ENCODE results near the gene ZFP69B.
A peak's percentile ranks its signal among the peaks of the same experiment; 100 is the strongest.

Gene ZFP69B

GRCh38 chr1:40449684-40450494 lies at the start of gene ZFP69B:
Gene ZFP69B (plus strand): TSS chr1:40450476. CDS start chr1:40450962, 486 bp downstream.
- peaks cover 49% of the 10 kb centered on the region for H3K36me3 Mint-ChIP-seq (ENCODE audit: low read depth)
- peak; percentile 70 for ATAC-seq

DNA sequence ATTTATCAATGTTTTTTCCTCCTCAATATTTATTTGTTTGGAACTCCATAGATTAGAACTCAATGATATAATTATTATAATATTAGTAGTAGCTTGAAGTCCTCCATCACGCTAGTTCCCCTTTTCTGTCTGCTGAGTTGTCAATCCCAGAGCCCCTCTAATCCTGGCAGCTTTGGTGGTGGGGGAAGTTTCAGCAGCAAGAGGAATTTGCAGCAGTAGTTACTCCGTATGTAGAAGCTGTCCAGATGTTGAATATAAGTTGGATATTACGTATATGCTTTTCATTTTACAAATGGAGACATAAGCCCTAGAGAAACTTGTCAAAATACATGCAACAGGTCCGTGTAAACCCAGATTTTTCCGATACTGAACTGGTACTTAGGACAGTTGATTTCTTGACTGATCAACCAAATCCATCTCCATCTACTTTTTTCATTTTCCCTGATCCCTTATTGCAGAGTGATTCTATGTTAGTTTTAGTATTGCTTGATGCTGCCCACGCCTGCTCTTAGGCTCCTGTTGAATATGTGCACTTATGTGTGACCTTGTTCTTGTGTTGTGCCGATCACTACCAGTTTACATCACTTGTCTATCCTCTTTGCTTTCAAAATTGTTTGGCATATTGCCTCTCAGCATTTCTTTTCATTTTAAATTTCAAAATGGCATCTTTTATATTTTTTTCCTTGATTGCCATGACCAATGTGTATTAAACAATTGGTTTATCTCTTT lies 48.6 kb upstream of the ZFP69B start:
- Mint-ChIP-seq H3K36me3 (ENCODE audit: low read depth) (peaks cover 35% of the 10 kb centered on the region), H3K4me3 (peak overlapping the region; percentile 55), H3K27me3 (no peaks in the 10 kb centered on the region), H3K9me3 (peaks cover 4% of the 10 kb centered on the region), H3K27ac (peak overlapping the region; percentile 84), H3K4me1 (peaks cover 85% of the 10 kb centered on the region)
- DNase-seq (no peak), ATAC-seq (no peak)

More at GRCh38 chr1:40449684-40450494, at the start of gene ZFP69B:
- Mint-ChIP-seq H3K4me1 (peaks cover 40% of the 10 kb centered on the region), H3K9me3 (peaks cover 52% of the 10 kb centered on the region), H3K27ac (peak within 1 kb of the TSS; percentile 94), H3K4me3 (peak within 1 kb of the TSS; percentile 86), H3K27me3 (no peaks in the 10 kb centered on the region)
- DNase-seq: peak; percentile 96

- Mint-ChIP-seq H3K27me3 (no peaks in the 10 kb centered on the region), H3K36me3 (ENCODE audit: low read depth) (peaks cover 37% of the 10 kb centered on the region), H3K27ac (peak overlapping the region; percentile 74), H3K4me1 (peaks cover 71% of the 10 kb centered on the region), H3K4me3 (peak overlapping the region; percentile 30), H3K9me3 (peaks cover 4% of the 10 kb centered on the region)
- ATAC-seq (no peak), DNase-seq (no peak)
Observed at GRCh38 chr1:40404670-40405462, 45.4 kb upstream of the ZFP69B start.

DNA sequence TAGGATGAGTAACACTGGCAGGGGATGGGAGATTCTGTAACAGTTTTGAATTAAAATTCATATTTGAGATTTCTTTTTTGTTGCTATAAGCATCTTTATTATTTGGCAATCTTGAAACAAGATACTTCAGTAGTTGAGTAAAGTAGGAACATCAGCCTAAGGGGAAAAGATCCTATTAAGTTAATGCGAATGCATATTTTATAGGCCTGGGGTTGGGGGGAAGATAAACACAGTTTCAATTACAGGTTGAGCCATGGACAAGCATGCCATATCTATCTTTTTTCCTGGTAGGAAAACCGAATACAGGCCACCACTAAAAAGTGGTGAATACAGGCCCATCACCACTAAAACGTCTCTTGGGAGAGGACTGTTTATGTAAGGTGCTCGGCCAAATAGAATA lies 44.5 kb upstream of the ZFP69B start:
- no peaks in the 10 kb centered on the region for H3K9me3 Mint-ChIP-seq
- H3K4me3 Mint-ChIP-seq: no peak overlapping the region
- H3K27me3 Mint-ChIP-seq: no peaks in the 10 kb centered on the region
- ATAC-seq: no peak
- H3K4me1 Mint-ChIP-seq: peaks cover 61% of the 10 kb centered on the region
- no peak for DNase-seq
- H3K27ac Mint-ChIP-seq: peak overlapping the region; percentile 14
- H3K36me3 Mint-ChIP-seq (ENCODE audit: low read depth): peaks cover 32% of the 10 kb centered on the region

GRCh38 chr1:40407453-40407852 lies 42.8 kb upstream of the ZFP69B start:
- Mint-ChIP-seq H3K4me1 (peaks cover 50% of the 10 kb centered on the region), H3K27me3 (no peaks in the 10 kb centered on the region), H3K36me3 (ENCODE audit: low read depth) (peaks cover 38% of the 10 kb centered on the region)

GRCh38 chr1:40409467-40409866 lies 40.8 kb upstream of the ZFP69B start:
- Mint-ChIP-seq H3K4me1 (peaks cover 49% of the 10 kb centered on the region), H3K36me3 (ENCODE audit: low read depth) (peaks cover 52% of the 10 kb centered on the region), H3K27me3 (no peaks in the 10 kb centered on the region), H3K9me3 (no peaks in the 10 kb centered on the region), H3K27ac (no peak overlapping the region), H3K4me3 (no peak overlapping the region)
- ATAC-seq (no peak), DNase-seq (no peak)

More at GRCh38 chr1:40407453-40407852, 42.8 kb upstream of the ZFP69B start:
- Mint-ChIP-seq H3K27ac (no peak overlapping the region), H3K4me3 (no peak overlapping the region), H3K9me3 (no peaks in the 10 kb centered on the region)
- DNase-seq (no peak), ATAC-seq (no peak)

- no peak for DNase-seq
- no peaks in the 10 kb centered on the region for H3K9me3 Mint-ChIP-seq
- no peak for ATAC-seq
- H3K36me3 Mint-ChIP-seq (ENCODE audit: low read depth): peaks cover 68% of the 10 kb centered on the region
- H3K4me1 Mint-ChIP-seq: peaks cover 44% of the 10 kb centered on the region
- H3K27me3 Mint-ChIP-seq: no peaks in the 10 kb centered on the region
- H3K27ac Mint-ChIP-seq: no peak overlapping the region
- no peak overlapping the region for H3K4me3 Mint-ChIP-seq
Observed at GRCh38 chr1:40411294-40411693, 39.0 kb upstream of the ZFP69B start.

DNA sequence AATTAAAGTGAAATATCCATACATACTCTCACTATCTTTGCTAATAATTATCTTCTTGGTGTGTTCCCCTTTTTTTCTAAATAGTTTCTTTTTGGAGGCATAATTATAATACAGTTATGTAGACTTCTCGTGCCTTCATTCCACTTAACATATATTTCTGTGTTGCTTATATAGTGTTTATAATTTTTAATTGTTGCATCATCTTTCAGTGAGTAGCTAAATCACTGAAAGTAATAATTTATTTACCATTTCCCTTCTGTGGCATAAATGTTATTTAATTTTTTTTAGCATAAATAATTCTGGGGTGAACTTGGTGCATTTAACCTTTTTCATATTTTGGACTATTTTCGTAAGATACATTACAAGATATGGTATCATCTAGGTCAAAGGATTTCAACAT lies 38.4 kb upstream of the ZFP69B start:
- Mint-ChIP-seq H3K4me1 (peaks cover 43% of the 10 kb centered on the region), H3K36me3 (ENCODE audit: low read depth) (peaks cover 71% of the 10 kb centered on the region), H3K4me3 (no peak overlapping the region), H3K27ac (peak overlapping the region; percentile 32), H3K27me3 (no peaks in the 10 kb centered on the region), H3K9me3 (no peaks in the 10 kb centered on the region)
- no peak for DNase-seq
- no peak for ATAC-seq

GRCh38 chr1:40413527-40414252 lies 36.6 kb upstream of the ZFP69B start:
- Mint-ChIP-seq H3K27me3 (no peaks in the 10 kb centered on the region), H3K4me1 (peaks cover 33% of the 10 kb centered on the region), H3K27ac (peak overlapping the region; percentile 23), H3K36me3 (ENCODE audit: low read depth) (peaks cover 81% of the 10 kb centered on the region), H3K4me3 (no peak overlapping the region), H3K9me3 (no peaks in the 10 kb centered on the region)
- DNase-seq (no peak), ATAC-seq (no peak)

- H3K27ac Mint-ChIP-seq: no peak overlapping the region
- DNase-seq (no peak), ATAC-seq (peak; percentile 36)
- H3K9me3 Mint-ChIP-seq: no peaks in the 10 kb centered on the region
- peaks cover 81% of the 10 kb centered on the region for H3K36me3 Mint-ChIP-seq (ENCODE audit: low read depth)
- H3K4me1 Mint-ChIP-seq: peaks cover 31% of the 10 kb centered on the region
- H3K4me3 Mint-ChIP-seq: no peak overlapping the region
- H3K27me3 Mint-ChIP-seq: no peaks in the 10 kb centered on the region
Observed at GRCh38 chr1:40414331-40414730, 35.9 kb upstream of the ZFP69B start.

DNA sequence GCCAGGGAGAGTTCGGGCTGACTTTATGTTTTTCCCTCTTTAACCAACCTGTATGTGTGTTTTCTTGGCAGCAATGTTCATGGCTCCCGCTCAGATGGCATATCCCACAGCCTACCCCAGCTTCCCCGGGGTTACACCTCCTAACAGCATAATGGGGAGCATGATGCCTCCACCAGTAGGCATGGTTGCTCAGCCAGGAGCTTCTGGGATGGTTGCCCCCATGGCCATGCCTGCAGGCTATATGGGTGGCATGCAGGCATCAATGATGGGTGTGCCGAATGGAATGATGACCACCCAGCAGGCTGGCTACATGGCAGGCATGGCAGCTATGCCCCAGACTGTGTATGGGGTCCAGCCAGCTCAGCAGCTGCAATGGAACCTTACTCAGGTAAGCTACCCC lies 33.6 kb upstream of the ZFP69B start:
- Mint-ChIP-seq H3K4me1 (peaks cover 36% of the 10 kb centered on the region), H3K36me3 (ENCODE audit: low read depth) (peaks cover 87% of the 10 kb centered on the region), H3K4me3 (no peak overlapping the region), H3K9me3 (no peaks in the 10 kb centered on the region), H3K27ac (no peak overlapping the region), H3K27me3 (no peaks in the 10 kb centered on the region)
- no peak for ATAC-seq
- no peak for DNase-seq

DNA sequence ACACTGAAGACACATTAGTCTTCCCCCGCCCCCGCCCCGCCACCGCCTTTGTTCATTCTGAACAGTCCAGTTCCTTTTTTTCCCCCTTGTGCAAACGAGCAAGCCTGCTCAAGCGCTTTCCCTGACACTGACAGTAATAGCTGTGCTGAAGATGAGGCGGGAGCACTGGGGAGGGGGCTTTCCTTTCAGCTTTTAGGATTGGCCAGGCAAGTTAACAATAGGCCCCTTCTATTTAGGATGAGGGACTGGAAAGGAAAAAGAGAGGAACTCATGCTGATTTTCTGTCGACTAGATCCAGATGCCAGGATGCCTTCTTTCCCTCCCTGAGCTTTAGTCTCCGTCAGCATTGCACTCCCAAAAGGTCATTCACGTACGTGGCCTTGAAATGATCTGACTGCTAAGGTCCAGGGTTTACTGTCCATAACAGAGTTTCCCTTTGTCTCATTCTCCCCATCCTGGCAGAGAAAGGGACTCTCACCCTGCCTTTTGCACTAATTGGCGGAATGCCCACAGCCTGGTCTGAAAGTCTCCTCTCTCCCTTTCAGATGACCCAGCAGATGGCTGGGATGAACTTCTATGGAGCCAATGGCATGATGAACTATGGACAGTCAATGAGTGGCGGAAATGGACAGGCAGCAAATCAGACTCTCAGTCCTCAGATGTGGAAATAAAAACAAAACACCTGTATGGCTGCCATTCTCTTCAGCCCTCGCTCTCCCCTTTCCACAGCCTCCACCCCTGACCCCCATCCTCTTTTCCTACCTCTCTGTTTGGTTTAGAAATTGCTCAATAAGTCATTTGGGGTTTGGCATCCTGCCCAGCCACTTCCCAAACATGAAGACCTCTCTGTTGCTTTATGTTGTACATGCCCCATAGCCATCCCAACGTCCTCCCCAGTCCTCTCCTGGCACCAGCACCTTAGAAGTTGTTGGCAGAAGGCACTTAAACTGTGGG lies 28.6 kb upstream of the ZFP69B start:
- H3K36me3 Mint-ChIP-seq (ENCODE audit: low read depth): peaks cover 84% of the 10 kb centered on the region

GRCh38 chr1:40422630-40423263 lies 27.5 kb upstream of the ZFP69B start:
- peaks cover 74% of the 10 kb centered on the region for H3K36me3 Mint-ChIP-seq (ENCODE audit: low read depth)
- no peak for ATAC-seq
- DNase-seq: no peak
- H3K9me3 Mint-ChIP-seq: no peaks in the 10 kb centered on the region
- peaks cover 16% of the 10 kb centered on the region for H3K4me1 Mint-ChIP-seq
- H3K27me3 Mint-ChIP-seq: no peaks in the 10 kb centered on the region
- no peak overlapping the region for H3K4me3 Mint-ChIP-seq
- H3K27ac Mint-ChIP-seq: peak overlapping the region; percentile 19

More for the DNA sequence above, 28.6 kb upstream of the ZFP69B start:
- Mint-ChIP-seq H3K27me3 (no peaks in the 10 kb centered on the region), H3K27ac (peak overlapping the region; percentile 80), H3K4me3 (no peak overlapping the region), H3K4me1 (peaks cover 16% of the 10 kb centered on the region), H3K9me3 (no peaks in the 10 kb centered on the region)
- no peak for DNase-seq
- no peak for ATAC-seq
